Colonic mucosa (tissue), 4 donors: ENCODE results near the gene ITFG1. TPM values are rescaled to one million over a fixed set of nuclear protein-coding genes. Genes with fewer than 3 reads are reported as not detected.
"Not testable (repeated sequence)": the region's sequence is repeated elsewhere in the genome, so short reads cannot be mapped to it uniquely, and the experiment has no call there.

Experiments used
- DNase-seq: peaks from one replicate; pipeline ENCODE4 v3.0.0-alpha.2; 2020
- H3K27ac ChIP-seq: fragments of 200-600 bp; one replicate; pipeline ENCODE4 v1.8.0; 2021
- H3K27me3 ChIP-seq: fragments of 200-600 bp; one replicate; pipeline ENCODE4 v1.8.0; 2021
- H3K36me3 ChIP-seq: fragments of 200-600 bp; one replicate; pipeline ENCODE4 v1.8.0; 2021
- H3K4me1 ChIP-seq: fragments of 200-600 bp; one replicate; pipeline ENCODE4 v1.8.0; 2021; ENCODE audit warnings: mild to moderate bottlenecking
- H3K4me3 ChIP-seq: fragments of 200-600 bp; one replicate; pipeline ENCODE4 v1.8.0; 2021
- H3K9ac ChIP-seq, 2 donors: one replicate each; pipeline ENCODE4 v1.7.0; 2013; ENCODE audit warnings: control low read depth in 2 of 2, low read depth in 2 of 2, low read length in 2 of 2
- H3K9me3 ChIP-seq: fragments of 200-600 bp; one replicate; pipeline ENCODE4 v1.8.0; 2021
- CTCF ChIP-seq: fragments of 200-600 bp; IDR thresholded peaks from one replicate; pipeline ENCODE4 v1.8.0; 2022; ENCODE audit warnings: antibody characterized with exemption, mild to moderate bottlenecking
- intact Hi-C: fragments of 100-400 bp; cut with DNase I; formaldehyde crosslinking; loops from one replicate; pipeline ENCODE4 v1.14.1; 2022
- total RNA-seq, 2 donors: library from RNA; stranded (reverse); fragmentation: NEBNext Ultra II Directional in 1 of 2; extraction: Animal tissue kit (Norgen Biotek cat#: 25700) in 1 of 2; gene quantifications; one replicate each; pipeline ENCODE4 v1.2.1, GENCODE V29; 2021
- donor health status: healthy.
- donor health status: DM: no; HTN: no; CAD: no.
- donor health status: DM: no; HTN: no; CAD: no.

Gene ITFG1
- total RNA-seq, 2 donors from 2014 or later, result 45.9 to 92.0 TPM

- Histone ChIP-seq H3K9ac (no peak overlapping the region), H3K27ac (no peak overlapping the region), H3K36me3 (no peaks in the 10 kb centered on the region), H3K4me1 (no peaks in the 10 kb centered on the region), H3K4me3 (no peak overlapping the region), H3K27me3 (no peaks in the 10 kb centered on the region), H3K9me3 (no peaks in the 10 kb centered on the region)
- DNase-seq, result no peak
- TF ChIP-seq CTCF, result no peak
- intact Hi-C loops, result no loop called here
These were observed 118.8 kb downstream of the ITFG1 start for GRCh38 chr16:47342055-47342454.

- H3K36me3 ChIP-seq, H3K27ac ChIP-seq, H3K9me3 ChIP-seq, intact Hi-C loops, H3K9ac ChIP-seq, DNase-seq, H3K4me1 ChIP-seq, H3K4me3 ChIP-seq, H3K27me3 ChIP-seq: not testable (repeated sequence)
These were observed 130.3 kb downstream of the ITFG1 start for GRCh38 chr16:47330562-47330961.

- H3K4me1 ChIP-seq, H3K27me3 ChIP-seq, DNase-seq, H3K36me3 ChIP-seq, H3K9ac ChIP-seq, H3K9me3 ChIP-seq, intact Hi-C loops, H3K4me3 ChIP-seq, H3K27ac ChIP-seq: not testable (repeated sequence)
These were observed 136.6 kb downstream of the ITFG1 start for GRCh38 chr16:47324309-47324708.

GRCh38 chr16:47323241-47323640 lies 137.6 kb downstream of the ITFG1 start:
- no peak overlapping the region for H3K27ac ChIP-seq
- intact Hi-C loops, result no loop called here
- no peaks in the 10 kb centered on the region for H3K9me3 ChIP-seq
- no peak for DNase-seq
- no peak overlapping the region for H3K9ac ChIP-seq
- TF ChIP-seq CTCF, result no peak
- no peaks in the 10 kb centered on the region for H3K4me1 ChIP-seq
- H3K4me3 ChIP-seq, result no peak overlapping the region
- no peaks in the 10 kb centered on the region for H3K27me3 ChIP-seq
- no peaks in the 10 kb centered on the region for H3K36me3 ChIP-seq

- Histone ChIP-seq H3K4me3 (no peak overlapping the region), H3K9me3 (no peaks in the 10 kb centered on the region), H3K9ac (no peak overlapping the region), H3K36me3 (no peaks in the 10 kb centered on the region), H3K4me1 (no peaks in the 10 kb centered on the region), H3K27me3 (no peaks in the 10 kb centered on the region), H3K27ac (no peak overlapping the region)
- no peak for DNase-seq
- intact Hi-C loops, result no loop called here
- TF ChIP-seq CTCF, result no peak
These were observed 140.1 kb downstream of the ITFG1 start for GRCh38 chr16:47320546-47321310.

GRCh38 chr16:47317465-47318240 lies 143.2 kb downstream of the ITFG1 start:
- Histone ChIP-seq H3K9ac (no peak overlapping the region), H3K9me3 (no peaks in the 10 kb centered on the region), H3K27me3 (no peaks in the 10 kb centered on the region), H3K27ac (no peak overlapping the region), H3K4me3 (no peak overlapping the region), H3K36me3 (no peaks in the 10 kb centered on the region), H3K4me1 (no peaks in the 10 kb centered on the region)
- intact Hi-C loops, result no loop called here
- DNase-seq, result no peak
- TF ChIP-seq CTCF, result no peak
